GM12891 (cell line): Measurements from ENCODE around the gene LSM7.

ENCODE experiments used
- DNase-seq: peaks from one replicate; pipeline ENCODE4 v3.0.0; 2011; ENCODE audit warnings: low spot score; ENCODE audit not compliant: insufficient read length
- FAIRE-seq: peaks from 2 replicates; lab custom pipeline; 2011; peaks lifted over from hg19 to GRCh38; lab: Jason Lieb, UNC
- PAX5 ChIP-seq: IDR thresholded peaks from 2 replicates; pipeline ENCODE4 v1.6.1; 2011; ENCODE audit warnings: low read length, moderate library complexity, mild to moderate bottlenecking; ENCODE audit not compliant: insufficient read depth, severe bottlenecking
- POLR2A ChIP-seq: IDR thresholded peaks from 2 replicates; pipeline ENCODE4 v1.6.1; 2011; ENCODE audit warnings: low read depth, low read length, control low read depth
- POLR2AphosphoS5 ChIP-seq: IDR thresholded peaks from 2 replicates; pipeline ENCODE4 v1.6.1; 2011; ENCODE audit warnings: low read depth, low read length, control low read depth
- POU2F2 ChIP-seq: IDR thresholded peaks from 2 replicates; pipeline ENCODE4 v1.6.1; 2011; ENCODE audit warnings: low read depth, mild to moderate bottlenecking, control low read depth, low read length, moderate library complexity
- SPI1 ChIP-seq: IDR thresholded peaks from 2 replicates; pipeline ENCODE4 v1.6.1; 2011; ENCODE audit warnings: low read depth, low read length, control low read depth
- TAF1 ChIP-seq: IDR thresholded peaks from 2 replicates; pipeline ENCODE4 v1.6.1; 2011; ENCODE audit warnings: low read depth, low read length, control low read depth

LSM7 gene

DNA sequence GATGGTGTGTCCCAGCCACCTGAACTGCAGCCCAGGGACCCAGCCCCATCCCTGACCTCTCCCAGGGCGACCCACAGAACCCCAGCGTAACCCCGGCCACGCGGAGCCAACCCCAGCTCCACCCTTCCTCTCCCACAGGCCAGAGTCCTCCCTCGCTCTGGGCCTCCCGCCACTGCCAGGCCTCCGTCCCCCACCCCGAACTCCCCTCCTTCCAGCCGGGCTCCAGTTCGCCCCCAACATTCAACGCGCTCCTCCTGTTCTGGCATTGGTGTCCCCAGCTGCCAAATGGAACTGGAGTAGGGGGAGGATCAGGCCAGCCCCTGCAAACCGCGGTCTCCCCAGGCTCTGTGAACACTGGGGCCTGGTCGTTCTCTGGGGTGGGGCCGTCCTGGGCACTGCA lies 27.9 kb downstream of the LSM7 start:
- FAIRE-seq (no peak), DNase-seq (no peak)
- TF ChIP-seq SPI1: no peak
- TF ChIP-seq POLR2A: no peak; the same call in 1 of the 2 replicates
- TF ChIP-seq POLR2AphosphoS5: no peak
- no peak for TF ChIP-seq PAX5
- TF ChIP-seq POU2F2: no peak

GRCh38 chr19:2296141-2296540 lies 32.2 kb downstream of the LSM7 start:
- no peak for FAIRE-seq
- no peak for DNase-seq
- TF ChIP-seq SPI1 (no peak), POLR2AphosphoS5 (peak; percentile 23; the same call in 1 of the 2 replicates)

DNA sequence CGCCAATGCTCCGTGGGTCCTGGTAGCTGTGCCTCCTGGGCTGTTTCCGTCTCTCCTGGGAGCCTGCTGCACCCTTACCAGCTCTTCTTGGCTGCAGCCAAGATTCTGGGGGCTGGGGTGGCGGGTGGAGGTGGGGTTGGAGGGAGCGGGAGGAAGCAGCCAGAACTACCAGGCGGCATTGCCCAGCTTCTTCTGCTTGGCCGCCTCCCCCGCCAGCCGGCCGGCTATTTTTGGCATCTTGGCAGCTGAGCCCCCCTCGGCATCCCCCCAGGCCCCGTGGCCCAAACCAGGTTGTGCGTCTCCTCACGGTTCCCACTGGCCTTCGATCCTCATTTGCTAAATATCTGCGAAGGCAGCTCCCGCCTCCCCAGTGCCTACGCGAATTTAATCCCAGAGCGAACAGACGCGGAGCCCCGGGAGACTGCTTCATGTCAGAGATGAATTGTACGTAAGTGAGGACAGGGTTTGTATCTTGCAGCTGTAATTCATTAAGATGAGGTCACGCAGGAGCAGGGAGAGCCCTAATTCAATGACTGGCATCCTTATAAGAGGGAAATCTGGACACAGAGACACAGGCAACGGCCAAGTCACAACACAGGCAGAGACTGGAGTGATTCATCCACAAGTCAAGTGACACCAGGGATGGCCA lies 33.6 kb downstream of the LSM7 start:
- DNase-seq: no peak
- no peak for FAIRE-seq
- TF ChIP-seq POU2F2 (no peak), POLR2A (no peak), PAX5 (no peak), POLR2AphosphoS5 (no peak; the same call in 1 of the 2 replicates), SPI1 (no peak), TAF1 (no peak)

DNA sequence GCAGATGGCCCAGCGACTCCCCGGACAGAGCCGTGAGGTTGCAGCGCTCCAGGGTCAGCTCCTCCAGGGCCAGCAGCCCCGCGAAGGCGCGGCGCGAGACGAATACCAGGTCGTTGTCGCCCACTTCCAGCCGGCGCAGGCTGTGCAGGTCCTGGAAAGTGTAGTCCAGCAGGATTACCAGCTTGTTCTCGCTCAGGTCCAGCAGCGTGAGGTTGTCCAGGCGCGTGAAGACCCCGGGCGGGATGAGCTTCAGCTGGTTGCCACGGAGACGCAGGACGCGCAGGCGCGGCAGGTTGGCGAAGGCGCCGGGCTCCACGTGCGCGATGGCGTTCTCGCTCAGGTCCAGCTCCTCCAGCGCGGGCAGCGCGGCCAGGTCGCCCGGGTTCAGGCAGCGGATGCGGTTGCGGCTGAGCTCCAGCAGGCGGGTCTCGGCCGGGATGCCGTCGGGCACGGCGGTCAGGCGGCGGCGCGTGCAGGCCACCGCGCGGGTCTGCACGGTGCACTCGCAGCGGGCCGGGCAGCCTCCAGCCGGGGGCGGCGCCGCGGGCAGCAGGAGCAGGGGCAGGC lies 37.1 kb downstream of the LSM7 start:
- DNase-seq (no peak), FAIRE-seq (no peak)
- TF ChIP-seq POLR2A: no peak
- no peak for TF ChIP-seq POU2F2
- TF ChIP-seq TAF1: no peak
- no peak for TF ChIP-seq SPI1
- no peak for TF ChIP-seq PAX5
- TF ChIP-seq POLR2AphosphoS5: no peak; the same call in 1 of the 2 replicates

DNA sequence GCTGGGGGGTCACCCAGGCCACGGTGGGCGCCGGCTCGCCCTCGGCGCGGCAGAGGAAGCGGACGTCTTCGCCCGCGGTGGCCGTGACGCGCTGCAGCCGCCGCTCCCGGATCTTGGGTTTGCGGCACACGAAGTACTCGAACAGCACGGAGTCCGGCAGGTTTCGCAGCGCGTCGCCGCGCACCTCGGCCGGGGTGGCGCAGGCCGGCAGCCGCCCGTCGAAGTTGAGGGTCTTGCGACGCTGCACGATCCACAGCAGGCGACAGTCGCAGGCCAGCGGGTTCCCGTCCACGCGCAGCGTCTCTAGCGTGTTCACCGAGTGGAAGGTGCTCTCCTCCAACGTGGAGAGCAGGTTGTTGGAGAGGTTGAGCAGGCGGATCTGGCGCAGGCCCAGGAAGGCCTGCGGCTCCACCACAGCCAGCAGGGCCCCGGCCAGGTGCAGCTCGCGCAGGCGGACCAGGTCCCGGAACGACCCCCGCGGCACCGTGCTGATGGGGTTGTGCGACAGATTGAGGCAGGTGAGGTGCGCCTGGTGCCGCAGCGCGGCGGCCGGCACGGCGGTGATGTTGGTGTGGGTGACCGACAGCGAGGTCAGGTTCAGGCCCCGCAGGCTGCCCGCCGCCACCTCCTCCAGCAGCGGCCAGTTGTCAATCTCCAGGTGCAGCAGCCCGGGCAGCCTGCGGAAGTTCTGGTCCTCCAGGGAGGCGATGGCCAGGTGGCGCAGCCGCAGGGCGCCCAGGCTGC lies 37.8 kb downstream of the LSM7 start:
- FAIRE-seq (no peak), DNase-seq (no peak)
- no peak for TF ChIP-seq PAX5
- TF ChIP-seq POLR2A: peak; percentile 13; the same call in 1 of the 2 replicates

DNA sequence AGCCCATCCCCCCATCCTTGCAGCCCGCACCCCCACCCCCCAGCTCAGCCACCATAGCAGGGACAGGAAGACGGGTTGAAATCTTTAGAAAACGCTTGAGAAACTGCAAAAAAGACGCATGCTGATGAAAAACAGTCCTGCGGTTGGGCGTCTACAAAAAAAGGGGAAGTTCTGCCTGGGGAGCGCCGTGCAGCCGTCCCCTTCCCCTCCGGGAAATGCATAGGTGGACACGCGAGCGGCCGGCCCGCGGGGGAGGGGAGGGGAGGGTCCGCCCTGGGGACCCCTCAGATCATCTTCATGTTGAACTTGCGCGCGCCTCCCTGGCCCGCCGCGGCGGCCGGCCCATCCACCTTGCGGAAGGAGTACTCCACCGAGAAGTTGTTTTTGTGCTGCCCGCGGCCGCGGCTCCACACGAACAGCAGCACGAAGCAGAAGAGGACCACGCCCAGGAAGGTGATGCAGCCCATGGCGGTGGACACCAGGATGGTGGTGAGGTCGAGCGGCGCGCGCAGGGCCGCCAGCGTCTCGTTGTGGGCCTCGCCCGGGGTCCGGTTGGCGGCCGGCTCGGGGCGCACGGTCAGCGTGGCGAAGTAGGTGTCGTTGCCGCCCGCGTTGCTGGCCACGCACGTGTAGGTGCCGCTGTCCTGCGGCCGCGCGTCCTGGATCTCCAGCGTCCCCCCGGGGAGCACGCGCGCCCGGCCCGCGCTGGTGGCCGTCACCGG lies 38.5 kb downstream of the LSM7 start:
- DNase-seq (peak; percentile 86), FAIRE-seq (no peak)
- peak; percentile 79; the same call in 1 of the 2 replicates for TF ChIP-seq POU2F2
- TF ChIP-seq TAF1: 0 out of 2 replicates have a peak, but pooled peaks have one; percentile 12
- peak; percentile 85 for TF ChIP-seq SPI1
- no peak for TF ChIP-seq POLR2AphosphoS5
- TF ChIP-seq PAX5: no peak
- TF ChIP-seq POLR2A: 0 out of 2 replicates have a peak, but pooled peaks have one; percentile 22

DNA sequence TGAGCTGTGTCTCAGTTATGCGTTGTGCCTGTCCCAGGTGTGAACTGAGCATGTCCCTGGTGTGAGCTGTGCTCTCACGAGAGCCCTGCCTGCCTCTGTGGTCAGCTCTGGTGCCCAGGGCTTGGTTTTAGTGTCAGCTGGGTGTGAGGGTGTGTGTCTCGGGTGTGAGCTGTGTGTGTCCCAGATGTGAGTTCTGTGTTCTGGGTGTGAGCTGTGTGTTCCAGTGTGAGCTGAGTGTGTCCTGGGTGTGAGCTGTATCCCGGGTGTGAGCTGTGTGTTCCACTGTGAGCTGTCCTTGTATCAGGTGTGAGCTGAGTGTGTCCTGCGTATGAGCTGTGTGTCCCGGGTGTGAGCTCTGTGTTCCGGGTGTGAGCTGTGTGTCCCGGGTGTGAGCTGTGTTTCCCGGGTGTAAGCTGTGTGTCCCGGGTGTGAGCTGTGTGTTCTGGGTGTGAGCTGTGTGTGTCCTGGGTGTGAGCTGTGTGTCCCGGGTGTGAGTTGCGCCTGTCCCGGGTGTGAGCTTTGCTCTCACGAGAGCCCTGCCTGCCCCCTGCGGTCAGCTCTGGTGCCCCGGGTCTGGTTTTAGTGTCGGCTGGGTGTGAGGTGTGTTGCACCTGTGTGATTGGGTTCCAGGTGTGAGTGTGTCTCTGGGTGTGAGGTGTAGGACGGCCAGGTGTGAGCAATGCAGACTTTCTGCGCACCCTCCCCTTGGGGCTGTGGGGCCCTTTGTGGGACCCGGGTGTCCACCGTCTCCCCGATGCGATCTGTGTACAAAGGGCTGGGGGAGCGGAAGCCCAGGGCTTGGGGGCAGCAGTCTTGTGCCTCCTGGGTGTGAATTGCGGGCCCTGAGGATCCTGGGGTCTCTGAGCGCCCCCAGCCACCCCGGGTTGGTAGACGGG lies 39.3 kb downstream of the LSM7 start:
- FAIRE-seq: peak; percentile 97

DNA sequence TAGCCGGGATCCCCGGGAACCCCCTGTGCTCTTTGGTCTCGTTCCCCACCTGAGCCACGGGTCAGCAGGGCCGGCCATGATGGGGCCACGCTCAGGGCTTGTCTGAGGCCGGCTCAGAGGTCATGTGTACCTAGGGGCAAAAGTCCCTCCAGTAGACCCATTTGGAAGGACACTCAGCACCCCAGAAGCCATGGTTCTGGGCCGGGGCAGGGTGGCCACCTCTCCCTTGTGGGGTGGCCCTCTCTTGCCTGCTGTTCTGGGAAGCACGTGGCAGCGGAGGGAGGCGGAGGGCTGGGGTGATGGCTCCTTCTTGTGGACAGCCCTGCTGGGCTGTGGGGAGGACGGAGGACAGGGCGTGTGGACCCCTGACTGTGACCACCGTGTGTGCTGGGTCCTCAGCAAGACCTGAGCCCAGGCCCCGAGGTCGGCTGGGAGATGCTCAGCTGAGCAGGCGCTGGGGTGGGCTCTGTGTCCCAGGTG lies 40.0 kb downstream of the LSM7 start:
- TF ChIP-seq TAF1: no peak
- TF ChIP-seq POU2F2: no peak
- no peak for TF ChIP-seq PAX5
- no peak for TF ChIP-seq SPI1
- TF ChIP-seq POLR2A: no peak
- TF ChIP-seq POLR2AphosphoS5: no peak; the same call in 1 of the 2 replicates
- DNase-seq: no peak
- no peak for FAIRE-seq

More for the DNA sequence above, 39.3 kb downstream of the LSM7 start:
- no peak for DNase-seq
- no peak for TF ChIP-seq POU2F2
- TF ChIP-seq POLR2AphosphoS5: 0 out of 2 replicates have a peak, but pooled peaks have one; percentile 4
- peak; percentile 57; the same call in 1 of the 2 replicates for TF ChIP-seq POLR2A

GRCh38 chr19:2287585-2288337 lies 40.6 kb downstream of the LSM7 start:
- TF ChIP-seq PAX5 (no peak), POLR2A (peak; percentile 50; the same call in 1 of the 2 replicates)
- no peak for DNase-seq
- FAIRE-seq: no peak
